A673 (cell line): Measurements from ENCODE around the gene HS1BP3.

Source experiments
- EZH2 ChIP-seq: fragments of 200-600 bp; sonication (generic); IDR thresholded peaks from 2 replicates; pipeline ENCODE4 v1.6.1; 2017; ENCODE audit warnings: borderline replicate concordance, low read depth, mild to moderate bottlenecking, mixed read lengths, antibody characterized with exemption, low read length; ENCODE audit not compliant: poor library complexity, severe bottlenecking
- TF ChIP-seq, protein P1 (sequence below): fragments of 300-800, 200-600 bp; sonication (generic); conservative IDR thresholded peaks from 2 replicates; pipeline ENCODE4 v1.5.1; 2017; ENCODE audit warnings: low read depth, mild to moderate bottlenecking, antibody characterized with exemption, low read length, moderate library complexity, mixed read lengths

DNA sequence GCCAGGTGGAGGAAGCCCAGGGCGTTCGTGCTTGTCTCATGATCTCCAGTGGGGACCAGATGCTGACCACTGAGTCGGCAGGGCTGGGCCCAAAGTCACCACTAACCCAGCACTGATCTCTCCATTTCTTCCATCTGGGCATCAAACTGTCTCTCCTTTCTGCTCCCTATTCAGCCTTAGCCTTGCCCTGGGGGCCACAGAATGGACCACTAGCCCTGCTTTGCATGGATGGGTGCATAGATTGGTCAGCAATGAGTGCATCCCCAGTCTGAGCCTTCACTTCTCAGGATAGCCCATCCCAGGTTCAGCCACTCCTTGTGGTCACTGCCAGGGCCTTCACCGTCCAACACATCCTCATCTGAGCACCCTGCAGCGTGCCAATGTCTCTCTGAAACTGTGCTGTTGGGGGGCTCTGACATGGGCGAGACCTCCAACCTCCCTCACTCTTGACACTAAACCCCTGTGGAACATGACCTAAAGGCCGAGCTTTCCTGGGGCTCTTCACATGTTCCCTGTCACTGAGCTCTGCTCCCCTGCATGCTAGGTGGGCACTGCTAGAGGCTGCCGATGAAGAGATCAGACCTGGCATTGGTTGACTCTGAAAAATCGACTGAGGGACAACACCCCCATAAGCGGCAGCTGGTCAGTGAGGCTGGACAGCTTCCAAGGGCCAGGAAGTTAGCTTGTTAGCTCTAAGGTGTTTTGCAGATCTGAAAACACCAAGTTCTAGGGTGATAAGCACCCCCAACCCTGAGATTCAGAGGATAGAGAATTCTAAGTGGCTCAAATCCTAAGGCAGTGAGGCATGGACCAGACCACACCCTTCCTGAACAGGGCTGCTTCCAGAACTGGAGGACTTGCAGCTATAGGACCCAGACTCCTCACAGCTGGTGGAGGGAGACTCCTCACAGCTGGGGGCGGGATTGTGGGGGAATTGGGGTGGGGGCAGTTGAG lies 61.7 kb downstream of the HS1BP3 start:
- TF ChIP-seq, protein P1, sequence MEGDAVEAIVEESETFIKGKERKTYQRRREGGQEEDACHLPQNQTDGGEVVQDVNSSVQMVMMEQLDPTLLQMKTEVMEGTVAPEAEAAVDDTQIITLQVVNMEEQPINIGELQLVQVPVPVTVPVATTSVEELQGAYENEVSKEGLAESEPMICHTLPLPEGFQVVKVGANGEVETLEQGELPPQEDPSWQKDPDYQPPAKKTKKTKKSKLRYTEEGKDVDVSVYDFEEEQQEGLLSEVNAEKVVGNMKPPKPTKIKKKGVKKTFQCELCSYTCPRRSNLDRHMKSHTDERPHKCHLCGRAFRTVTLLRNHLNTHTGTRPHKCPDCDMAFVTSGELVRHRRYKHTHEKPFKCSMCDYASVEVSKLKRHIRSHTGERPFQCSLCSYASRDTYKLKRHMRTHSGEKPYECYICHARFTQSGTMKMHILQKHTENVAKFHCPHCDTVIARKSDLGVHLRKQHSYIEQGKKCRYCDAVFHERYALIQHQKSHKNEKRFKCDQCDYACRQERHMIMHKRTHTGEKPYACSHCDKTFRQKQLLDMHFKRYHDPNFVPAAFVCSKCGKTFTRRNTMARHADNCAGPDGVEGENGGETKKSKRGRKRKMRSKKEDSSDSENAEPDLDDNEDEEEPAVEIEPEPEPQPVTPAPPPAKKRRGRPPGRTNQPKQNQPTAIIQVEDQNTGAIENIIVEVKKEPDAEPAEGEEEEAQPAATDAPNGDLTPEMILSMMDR: no peak
- TF ChIP-seq EZH2: no peak
